GM19328 (cell line): ENCODE results near the gene CNDP2.
"Not testable (repeated sequence)": the region's sequence is repeated elsewhere in the genome, so short reads cannot be mapped to it uniquely, and the experiment has no call there.

Experiments used
- ATAC-seq: cut with Tn5 transposase; IDR thresholded peaks from one replicate; pipeline ENCODE4 v1.9.1; 2021; ENCODE audit warnings: mild to moderate bottlenecking, moderate library complexity; ENCODE audit not compliant: unreplicated experiment

The CNDP2 gene

GRCh38 chr18:74565164-74565563 lies 69.0 kb downstream of the CNDP2 start:
- ATAC-seq = not testable (repeated sequence)

DNA sequence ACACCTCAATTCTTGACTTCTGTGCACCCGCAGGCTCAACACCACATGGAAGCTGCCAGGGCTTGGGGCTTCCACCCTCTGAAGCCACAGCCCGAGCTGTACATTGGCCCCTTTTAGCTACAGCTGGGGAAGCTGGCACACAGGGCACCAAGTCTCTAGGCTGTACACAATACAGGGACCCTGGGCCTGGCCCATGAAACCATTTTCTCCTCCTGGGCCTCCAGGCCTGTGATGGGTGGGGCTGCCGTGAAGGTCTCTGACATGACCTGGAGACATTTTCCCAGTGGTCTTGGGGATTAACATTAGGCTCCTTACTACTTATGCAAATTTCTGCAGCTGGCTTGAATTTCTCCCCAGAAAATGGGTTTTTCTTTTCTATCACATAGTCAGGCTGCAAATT lies 69.8 kb downstream of the CNDP2 start:
- not testable (repeated sequence) for ATAC-seq

GRCh38 chr18:74567822-74568221 lies 71.7 kb downstream of the CNDP2 start:
- no peak for ATAC-seq

DNA sequence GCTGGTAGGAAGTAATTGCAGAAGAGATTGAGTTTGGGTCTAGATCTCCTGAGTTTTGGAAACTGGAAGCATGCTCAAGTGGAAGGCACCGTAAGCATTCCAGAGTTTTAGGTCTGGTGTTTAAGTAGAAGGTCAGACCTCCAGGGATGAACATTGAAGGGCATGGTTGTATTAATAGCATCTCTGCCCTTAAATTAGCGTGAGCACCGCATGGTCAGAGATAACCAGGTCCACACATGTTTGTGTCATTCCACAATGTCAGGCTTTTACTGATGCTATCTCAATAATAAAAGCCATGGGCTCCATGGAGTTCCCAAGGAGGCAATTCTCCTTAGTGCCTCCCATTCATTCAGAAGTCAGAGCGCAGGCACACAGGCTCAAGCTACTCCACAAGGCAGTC lies 73.2 kb downstream of the CNDP2 start:
- no peak for ATAC-seq

DNA sequence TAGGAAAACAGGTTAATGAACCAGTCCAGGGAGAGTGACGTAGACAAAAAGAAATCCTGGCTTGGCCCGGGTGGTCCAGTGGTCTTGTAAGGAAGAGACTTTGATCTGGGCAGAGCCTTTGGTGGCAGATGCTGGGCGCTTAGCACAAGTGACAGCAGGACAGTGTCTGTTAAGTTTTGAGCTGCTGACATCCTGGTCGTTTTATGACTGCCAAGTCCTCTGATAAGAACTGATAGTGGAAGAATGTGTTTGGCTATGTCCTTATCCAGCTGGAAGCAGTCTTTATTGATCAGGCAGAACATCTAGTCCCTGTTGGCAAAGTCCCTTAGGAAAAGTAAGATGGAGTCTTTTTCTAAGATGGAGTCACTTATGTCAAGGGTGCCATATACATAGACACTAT lies 74.1 kb downstream of the CNDP2 start:
- no peak for ATAC-seq

GRCh38 chr18:74571895-74572680 lies 75.9 kb downstream of the CNDP2 start:
- ATAC-seq = no peak

DNA sequence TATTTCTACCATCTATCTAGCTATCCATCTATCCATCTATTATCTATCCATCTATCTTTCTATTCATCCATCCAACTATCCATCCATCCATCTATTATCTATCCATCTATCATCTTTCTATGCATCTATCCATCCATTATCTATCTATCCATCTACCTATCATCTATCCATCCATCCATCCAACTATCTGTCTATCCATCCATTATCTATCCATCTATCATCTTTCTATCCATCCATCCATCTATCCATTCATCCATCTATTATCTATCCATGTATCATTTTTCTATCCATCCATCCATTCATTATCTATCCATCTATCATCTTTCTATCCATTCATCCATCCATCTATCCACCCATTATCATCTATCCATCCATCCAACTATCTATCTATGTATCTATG lies 76.9 kb downstream of the CNDP2 start:
- no peak for ATAC-seq
